GM12878 (cell line): Measurements from ENCODE around the gene KCNQ1. TPM values are rescaled to one million over a fixed set of nuclear protein-coding genes. Genes with fewer than 3 reads are reported as not detected.

ENCODE experiments used
- ATAC-seq: fragments of 200-7000 bp; cut with Tn5 transposase; 3 replicates; pipeline ENCODE4 v1.9.1; 2020; ENCODE audit warnings: mild to moderate bottlenecking, moderate library complexity
- BruUV-seq: library from RNA; stranded (reverse); fragments of 400-500 nt; replicated peaks from 2 replicates; lab custom pipeline; 2021; lab: Mats Ljungman, UMichigan
- CTCF ChIA-PET: fragments of 300-600 bp; sonication (Branson Sonifier 250); formaldehyde crosslinking; extraction: SDS; loops from one replicate; lab custom pipeline; 2021; ENCODE audit warnings: inconsistent platforms; lab: Yijun Ruan, JAX
- POLR2A ChIA-PET: fragments of 350-600 bp; formaldehyde crosslinking; extraction: SDS; loops from one replicate; lab custom pipeline; 2021; ENCODE audit warnings: inconsistent platforms; lab: Charles Lee
- RAD21 ChIA-PET: fragments of 300-600 bp; sonication (Branson Sonifier 250); formaldehyde crosslinking; loops from one replicate; lab custom pipeline; 2023; ENCODE audit warnings: antibody characterized with exemption; ENCODE audit not compliant: unreplicated experiment; lab: Charles Lee
- SMC1A ChIA-PET: fragments of 300-600 bp; sonication (Branson Sonifier 250); formaldehyde crosslinking; loops from one replicate; lab custom pipeline; 2023; ENCODE audit not compliant: unreplicated experiment, uncharacterized antibody; lab: Charles Lee
- DNase-seq: peaks from one replicate; pipeline ENCODE4 v3.0.0-alpha.2; 2011; ENCODE audit warnings: low read depth, low spot score
- FAIRE-seq: peaks from 3 replicates; lab custom pipeline; 2011; peaks lifted over from hg19 to GRCh38; lab: Jason Lieb, UNC
- H2AFZ ChIP-seq: 2 replicates; pipeline ENCODE4 v1.6.0; 2011; ENCODE audit warnings: low read depth, low read length, control low read depth; ENCODE audit not compliant: control insufficient read depth
- H3K27ac ChIP-seq: 2 replicates; pipeline ENCODE4 v1.5.1; 2011; ENCODE audit warnings: control low read depth; ENCODE audit not compliant: control insufficient read depth, insufficient read depth
- H3K27me3 ChIP-seq, 2 experiments: replicated peaks in 1 of 2; 2 replicates each; pipeline versions ENCODE4 v1.6.0 to v1.6.1; 2011; ENCODE audit warnings: low read length in 1 of 2; ENCODE audit not compliant: control insufficient read depth in 2 of 2, insufficient read depth in 2 of 2
- H3K36me3 ChIP-seq, 2 experiments: 2 replicates each; pipeline ENCODE4 v1.5.1; 2011; ENCODE audit warnings: low read length in 1 of 2; ENCODE audit not compliant: control insufficient read depth in 2 of 2, insufficient read depth in 2 of 2
- H3K4me1 ChIP-seq: 2 replicates; pipeline ENCODE4 v1.6.1; 2011; ENCODE audit warnings: mild to moderate bottlenecking, low read length, moderate library complexity, mixed read lengths; ENCODE audit not compliant: control insufficient read depth, insufficient read depth
- H3K4me2 ChIP-seq: 2 replicates; pipeline ENCODE4 v1.6.0; 2011; ENCODE audit warnings: control low read depth; ENCODE audit not compliant: control insufficient read depth, insufficient read depth
- H3K4me3 ChIP-seq: fragments of 200-600 bp; sonication (generic); 2 replicates; pipeline ENCODE4 v1.5.1; 2016
- H3K79me2 ChIP-seq: 2 replicates; pipeline ENCODE4 v1.6.0; 2011; ENCODE audit warnings: low read length; ENCODE audit not compliant: control insufficient read depth, insufficient read depth
- H3K9ac ChIP-seq: 2 replicates; pipeline ENCODE4 v1.8.0; 2011; ENCODE audit warnings: low read length, control low read depth, mixed read lengths; ENCODE audit not compliant: control insufficient read depth, insufficient read depth
- H3K9me3 ChIP-seq: replicated peaks from 3 replicates; pipeline ENCODE4 v1.5.1; 2011; ENCODE audit warnings: mild to moderate bottlenecking, low read length; ENCODE audit not compliant: control insufficient read depth, insufficient read depth
- H4K20me1 ChIP-seq: 2 replicates; pipeline ENCODE4 v1.6.0; 2011; ENCODE audit not compliant: control insufficient read depth, insufficient read depth
- BMI1 ChIP-seq: fragments of 450-650 bp; IDR thresholded peaks from 2 replicates; pipeline ENCODE4 v1.6.1; 2016; ENCODE audit warnings: mild to moderate bottlenecking, moderate library complexity, borderline replicate concordance
- ELK1 ChIP-seq: IDR thresholded peaks from 2 replicates; pipeline ENCODE4 v1.6.1; 2012; ENCODE audit warnings: low read depth, low read length, improper control_type of control experiment
- KAT2A ChIP-seq: conservative IDR thresholded peaks from 2 replicates; pipeline ENCODE4 v1.6.1; 2011; ENCODE audit warnings: low read depth, low read length; ENCODE audit not compliant: control insufficient read depth
- MYB ChIP-seq: fragments of 150-350 bp; IDR thresholded peaks from 2 replicates; pipeline ENCODE4 v1.6.1; 2014; ENCODE audit warnings: mild to moderate bottlenecking, low read depth, low read length, borderline replicate concordance
- NFYA ChIP-seq: IDR thresholded peaks from 2 replicates; pipeline ENCODE4 v1.6.1; 2011; ENCODE audit warnings: low read depth, mild to moderate bottlenecking, low read length, improper control_type of control experiment, borderline replicate concordance
- RAD51 ChIP-seq: fragments of 450-650 bp; IDR thresholded peaks from 2 replicates; pipeline ENCODE4 v1.6.1; 2016; ENCODE audit warnings: moderate library complexity, mild to moderate bottlenecking, inconsistent platforms
- RBBP5 ChIP-seq: fragments of 200-600 bp; sonication (generic); conservative IDR thresholded peaks from 2 replicates; pipeline ENCODE4 v1.6.1; 2016
- RELB ChIP-seq: fragments of 450-650 bp; IDR thresholded peaks from 2 replicates; pipeline ENCODE4 v1.6.1; 2017; ENCODE audit warnings: low read depth, mild to moderate bottlenecking, moderate library complexity
- REST ChIP-seq: IDR thresholded peaks from 2 replicates; pipeline ENCODE4 v1.6.1; 2012; ENCODE audit warnings: mild to moderate bottlenecking, low read depth, low read length
- SMARCA5 ChIP-seq: fragments of 450-650 bp; IDR thresholded peaks from 2 replicates; pipeline ENCODE4 v1.6.1; 2017; ENCODE audit warnings: mild to moderate bottlenecking
- SUPT20H ChIP-seq: IDR thresholded peaks from 2 replicates; pipeline ENCODE4 v1.6.1; 2011; ENCODE audit warnings: low read depth, mild to moderate bottlenecking, low read length, moderate library complexity, borderline replicate concordance; ENCODE audit not compliant: control insufficient read depth
- WGBS: methylation state at CpG from one replicate; pipeline ENCODE4 v1.1.6; 2016; ENCODE audit warnings: low lambda C conversion rate; ENCODE audit not compliant: insufficient replicate concordance, insufficient coverage; ENCODE audit errors: missing lambda C conversion rate; 5-methylcytosine and 5-hydroxymethylcytosine counted together
- in situ Hi-C: fragments of 300-500 bp; cut with MboI; formaldehyde crosslinking; loops from 9 replicates; pipeline ENCODE4 v1.14.3; 2018; ENCODE audit warnings: mixed read lengths
- intact Hi-C: fragments of 100-400 bp; cut with micrococcal nuclease; formaldehyde crosslinking; loops from one replicate; pipeline ENCODE4 v1.14.2; 2022; ENCODE audit not compliant: unreplicated experiment
- polyA plus RNA-seq, 11 experiments: library from polyadenylated mRNA; depleted of rRNA in 4 of 11; unstranded in 6 of 11; stranded (reverse) in 5 of 11; fragments of >200 nt; fragmentation: Nextera tagmentation in 4 of 11; fragmentation: Illumina TruSeq in 1 of 11; extraction: Ambion mirVana in 4 of 11; extraction: Trizol in 1 of 11; gene quantifications; 1 replicate in 1 of 11; 2 replicates in 10 of 11; pipeline versions ENCODE4 v1.2.1 to v1.2.3, GENCODE V29; 2011 to 2016; ENCODE audit warnings: inconsistent platforms in 2 of 11, missing spikeins in 2 of 11, low read depth in 1 of 11
- total RNA-seq, 4 experiments: library from RNA; depleted of rRNA in 3 of 4; stranded (reverse); fragments of >200 nt in 3 of 4; fragmentation: Illumina TruSeq in 1 of 4; extraction: Trizol in 1 of 4; gene quantifications; 2 replicates each; pipeline versions ENCODE4 v1.2.1 to v1.2.3, GENCODE V29; 2013 to 2021

KCNQ1 gene
- total and polyA plus RNA-seq, 10 of the 15 experiments (the other 5 are each of a cell fraction or from before 2014, with no cell fraction given), result 0.03 to 0.15 (median 0.12) TPM; not detected in 7

GRCh38 chr11:2844116-2844842 lies 399.5 kb downstream of the KCNQ1 start:
- ChIA-PET POLR2A (no interaction called here), RAD21 (no interaction called here), CTCF (no interaction called here), SMC1A (no interaction called here)
- DNase-seq (no peak), FAIRE-seq (no peak), ATAC-seq (no peak)
- in situ Hi-C loops (no loop called here), intact Hi-C loops (no loop called here)
- TF ChIP-seq SUPT20H (no peak), MYB (no peak), ELK1 (no peak)
- BruUV-seq, result no TSS peak
- H3K79me2 ChIP-seq, result no peaks in the 10 kb centered on the region
- no peaks in the 10 kb centered on the region for H3K36me3 ChIP-seq
- no peak overlapping the region for H2AFZ ChIP-seq
- no peaks in the 10 kb centered on the region for H3K27me3 ChIP-seq
- no peaks in the 10 kb centered on the region for H4K20me1 ChIP-seq
- no peak overlapping the region for H3K4me2 ChIP-seq
- H3K9me3 ChIP-seq, result no peaks in the 10 kb centered on the region
- 40% methylated on average over 17 of the region's 19 CpGs for WGBS
- no peak overlapping the region for H3K27ac ChIP-seq
- H3K4me3 ChIP-seq, result no peak overlapping the region
- H3K9ac ChIP-seq, result no peak overlapping the region
- H3K4me1 ChIP-seq, result no peaks in the 10 kb centered on the region

GRCh38 chr11:2844996-2845395 lies 400.2 kb downstream of the KCNQ1 start:
- BruUV-seq, result no TSS peak
- 20% methylated on average over 7 of the region's 12 CpGs for WGBS
- no peak for ATAC-seq
- intact Hi-C loops, result no loop called here
- CTCF ChIA-PET, result no interaction called here
- Histone ChIP-seq H3K9me3 (no peaks in the 10 kb centered on the region), H3K27ac (no peak overlapping the region), H3K36me3 (no peaks in the 10 kb centered on the region), H3K4me2 (no peak overlapping the region), H3K4me3 (no peak overlapping the region), H3K9ac (no peak overlapping the region), H4K20me1 (no peaks in the 10 kb centered on the region), H3K27me3 (no peaks in the 10 kb centered on the region), H3K79me2 (no peaks in the 10 kb centered on the region), H3K4me1 (no peaks in the 10 kb centered on the region), H2AFZ (no peak overlapping the region)
- no peak for FAIRE-seq
- POLR2A ChIA-PET, result no interaction called here
- in situ Hi-C loops, result no loop called here
- RAD21 ChIA-PET, result no interaction called here
- DNase-seq, result no peak
- SMC1A ChIA-PET, result no interaction called here
- no peak for TF ChIP-seq KAT2A
- no peak for TF ChIP-seq RAD51
- no peak for TF ChIP-seq BMI1
- TF ChIP-seq REST, result no peak
- TF ChIP-seq RELB, result no peak
- no peak for TF ChIP-seq RBBP5
- TF ChIP-seq SMARCA5, result no peak
- no peak for TF ChIP-seq NFYA
